ENCODE measurements around the gene SLC25A34. TPM values are rescaled to one million over a fixed set of nuclear protein-coding genes. Genes with fewer than 3 reads are reported as not detected.

Gene SLC25A34
- total RNA-seq, 4 donors from 2014 or later = 0.66 to 0.97 (median 0.76) TPM

DNA sequence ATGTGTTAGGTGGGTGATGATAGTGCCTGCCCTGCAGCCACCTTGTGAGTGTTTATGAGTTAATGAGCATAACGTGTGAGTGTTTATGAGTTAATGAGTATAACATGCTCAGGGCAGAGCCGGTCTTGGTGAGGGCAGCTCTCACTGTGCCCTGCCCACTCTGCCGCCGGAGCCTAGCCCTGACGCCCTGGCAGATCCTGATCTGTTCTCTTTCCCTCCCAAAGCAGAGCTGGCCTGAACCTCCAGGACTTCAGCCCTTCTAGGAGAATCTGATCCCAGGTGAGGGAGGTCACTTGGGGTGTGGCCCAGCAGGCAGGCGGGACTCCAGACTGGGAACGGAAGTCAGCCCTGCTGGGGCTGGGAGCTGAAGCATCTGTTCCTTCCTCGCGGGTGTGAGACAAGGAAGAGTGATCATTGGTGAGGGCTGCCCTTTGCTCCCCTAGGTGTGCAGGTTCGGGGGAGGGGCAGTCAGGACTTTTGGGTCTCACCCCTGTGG is 28.3 kb downstream of the SLC25A34 start:
- Histone ChIP-seq H3K4me3 (no peak overlapping the region), H3K4me1 (peaks cover 27 to 48% (median 36%) of the 10 kb centered on the region in 4 donors), H3K27me3 (peaks cover 0 to 5% (median 1%) of the 10 kb centered on the region in 4 donors), H3K36me3 (peaks cover 6 to 48% (median 42%) of the 10 kb centered on the region in 4 donors), H3K27ac (replicated peaks in 1 of 4) (no peak overlapping the region), H3K9me3 (no peaks in the 10 kb centered on the region)
- no peak for DNase-seq (ENCODE audit: extremely low spot score)
- TF ChIP-seq POLR2AphosphoS5 (IDR thresholded peaks at IDR 0.05) (no peak), EP300 (IDR thresholded peaks at IDR 0.05) (no peak), POLR2A (IDR thresholded peaks at IDR 0.05; ENCODE audit: low read depth) (no peak)
- TF ChIP-seq, protein P1, sequence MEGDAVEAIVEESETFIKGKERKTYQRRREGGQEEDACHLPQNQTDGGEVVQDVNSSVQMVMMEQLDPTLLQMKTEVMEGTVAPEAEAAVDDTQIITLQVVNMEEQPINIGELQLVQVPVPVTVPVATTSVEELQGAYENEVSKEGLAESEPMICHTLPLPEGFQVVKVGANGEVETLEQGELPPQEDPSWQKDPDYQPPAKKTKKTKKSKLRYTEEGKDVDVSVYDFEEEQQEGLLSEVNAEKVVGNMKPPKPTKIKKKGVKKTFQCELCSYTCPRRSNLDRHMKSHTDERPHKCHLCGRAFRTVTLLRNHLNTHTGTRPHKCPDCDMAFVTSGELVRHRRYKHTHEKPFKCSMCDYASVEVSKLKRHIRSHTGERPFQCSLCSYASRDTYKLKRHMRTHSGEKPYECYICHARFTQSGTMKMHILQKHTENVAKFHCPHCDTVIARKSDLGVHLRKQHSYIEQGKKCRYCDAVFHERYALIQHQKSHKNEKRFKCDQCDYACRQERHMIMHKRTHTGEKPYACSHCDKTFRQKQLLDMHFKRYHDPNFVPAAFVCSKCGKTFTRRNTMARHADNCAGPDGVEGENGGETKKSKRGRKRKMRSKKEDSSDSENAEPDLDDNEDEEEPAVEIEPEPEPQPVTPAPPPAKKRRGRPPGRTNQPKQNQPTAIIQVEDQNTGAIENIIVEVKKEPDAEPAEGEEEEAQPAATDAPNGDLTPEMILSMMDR (IDR thresholded peaks at IDR 0.05) = no peak
- WGBS = 76% methylated on average over 10 of the region's 10 CpGs
- intact Hi-C loops (cut with DNase I) = no loop called here

DNA sequence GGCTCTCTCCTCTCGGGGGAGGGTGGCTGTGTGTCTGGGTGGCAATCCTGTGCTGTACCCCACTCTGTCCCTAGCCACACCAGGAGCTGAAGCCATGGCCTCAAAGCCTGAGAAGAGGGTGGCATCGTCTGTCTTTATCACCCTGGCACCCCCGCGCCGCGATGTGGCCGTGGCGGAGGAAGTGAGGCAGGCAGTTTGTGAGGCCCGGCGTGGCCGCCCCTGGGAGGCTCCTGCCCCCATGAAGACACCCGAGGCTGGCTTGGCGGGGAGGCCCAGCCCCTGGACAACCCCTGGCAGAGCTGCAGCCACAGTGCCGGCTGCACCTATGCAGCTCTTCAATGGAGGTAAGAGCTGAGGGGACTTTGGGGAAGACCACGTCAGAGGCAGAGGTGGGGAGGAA is 28.8 kb downstream of the SLC25A34 start:
- Histone ChIP-seq H3K27me3 (no peaks in the 10 kb centered on the region), H3K4me3 (no peak overlapping the region), H3K4me1 (peaks cover 21 to 43% (median 32%) of the 10 kb centered on the region in 4 donors), H3K36me3 (peaks cover 7 to 54% (median 44%) of the 10 kb centered on the region in 4 donors), H3K27ac (replicated peaks in 1 of 4) (no peak overlapping the region), H3K9me3 (no peaks in the 10 kb centered on the region)
- 81% methylated on average over 2 of the region's 15 CpGs for WGBS
- intact Hi-C loops (cut with DNase I) = no loop called here
- no peak for TF ChIP-seq EP300 (IDR thresholded peaks at IDR 0.05)
- no peak for TF ChIP-seq POLR2A (IDR thresholded peaks at IDR 0.05; ENCODE audit: low read depth)
- TF ChIP-seq POLR2AphosphoS5 (IDR thresholded peaks at IDR 0.05) = no peak
- TF ChIP-seq, protein P1 (IDR thresholded peaks at IDR 0.05) = no peak
- DNase-seq (ENCODE audit: extremely low spot score) = no peak

DNA sequence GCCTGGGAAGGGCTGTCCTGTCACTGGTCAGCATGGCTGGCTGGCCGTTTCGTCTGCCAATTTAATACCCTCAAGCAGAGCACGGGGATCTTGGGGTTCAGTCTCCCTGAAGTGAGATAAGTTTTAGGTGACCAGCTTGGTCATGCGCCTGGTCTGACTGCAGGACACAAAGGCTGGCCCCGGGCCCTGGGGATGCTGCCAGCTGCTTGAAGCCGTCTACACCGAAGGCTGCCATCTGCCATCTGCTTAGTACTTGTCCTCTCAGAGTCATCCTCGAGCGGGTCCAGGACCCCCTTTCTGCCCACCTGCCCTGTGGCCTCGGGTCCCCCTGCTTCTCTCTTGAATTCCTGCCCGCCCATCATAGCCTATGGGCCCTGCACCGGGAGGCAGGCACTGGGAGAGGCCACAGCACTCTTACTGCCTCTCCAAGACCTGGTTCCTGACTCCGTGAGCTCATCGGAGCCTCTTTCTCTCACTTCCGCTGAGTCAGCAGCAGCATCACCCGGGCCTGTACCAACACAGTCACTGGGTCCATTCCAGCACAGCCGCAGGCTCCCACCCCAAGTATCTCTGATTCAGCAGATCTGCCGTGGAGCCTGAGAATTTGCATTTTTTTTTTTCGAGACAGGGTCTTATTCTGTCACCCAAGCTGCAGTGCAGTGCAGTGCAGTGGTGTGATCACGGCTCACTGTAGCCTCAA is 29.6 kb downstream of the SLC25A34 start:
- Histone ChIP-seq H3K4me3 (no peak overlapping the region), H3K27ac (replicated peaks in 1 of 4) (no peak overlapping the region), H3K4me1 (peaks cover 14 to 35% (median 26%) of the 10 kb centered on the region in 4 donors), H3K36me3 (peaks cover 14 to 62% (median 51%) of the 10 kb centered on the region in 4 donors), H3K9me3 (no peaks in the 10 kb centered on the region), H3K27me3 (no peaks in the 10 kb centered on the region)
- WGBS = 78% methylated on average over 19 of the region's 20 CpGs
- TF ChIP-seq EP300 (IDR thresholded peaks at IDR 0.05) = no peak
- intact Hi-C loops (cut with DNase I) = no loop called here
- DNase-seq (ENCODE audit: extremely low spot score) = no peak

DNA sequence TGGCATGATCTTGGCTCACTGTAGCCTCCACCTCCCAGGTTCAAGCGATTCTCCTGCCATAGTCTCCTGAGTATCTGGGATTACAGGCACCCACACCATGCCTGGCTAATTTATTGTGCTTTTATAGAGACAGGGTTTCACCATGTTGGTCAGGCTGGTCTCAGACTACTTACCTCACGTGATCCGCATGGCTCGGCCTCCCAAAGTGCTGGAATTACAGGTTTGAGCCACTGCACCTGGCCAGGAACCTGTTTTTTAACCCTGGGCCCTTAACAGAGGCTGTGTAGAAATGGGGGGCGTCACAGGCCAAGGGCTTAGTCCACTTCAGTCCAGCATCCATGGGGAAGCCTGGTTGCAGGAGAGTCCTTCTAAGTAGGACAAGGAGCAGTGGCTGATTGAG is 31.9 kb downstream of the SLC25A34 start:
- Histone ChIP-seq H3K36me3 (peaks cover 32 to 85% (median 73%) of the 10 kb centered on the region in 4 donors), H3K27me3 (no peaks in the 10 kb centered on the region), H3K4me1 (peaks cover 0 to 14% (median 7%) of the 10 kb centered on the region in 4 donors), H3K4me3 (no peak overlapping the region), H3K27ac (replicated peaks in 1 of 4) (no peak overlapping the region), H3K9me3 (no peaks in the 10 kb centered on the region)
- no peak for DNase-seq (ENCODE audit: extremely low spot score)
- intact Hi-C loops (cut with DNase I) = no loop called here
- TF ChIP-seq POLR2A (IDR thresholded peaks at IDR 0.05; ENCODE audit: low read depth) = no peak
- no peak for TF ChIP-seq POLR2AphosphoS5 (IDR thresholded peaks at IDR 0.05)
- TF ChIP-seq EP300 (IDR thresholded peaks at IDR 0.05) = no peak
- TF ChIP-seq, protein P1 (IDR thresholded peaks at IDR 0.05) = no peak
- WGBS = 86% methylated on average over 4 of the region's 5 CpGs

DNA sequence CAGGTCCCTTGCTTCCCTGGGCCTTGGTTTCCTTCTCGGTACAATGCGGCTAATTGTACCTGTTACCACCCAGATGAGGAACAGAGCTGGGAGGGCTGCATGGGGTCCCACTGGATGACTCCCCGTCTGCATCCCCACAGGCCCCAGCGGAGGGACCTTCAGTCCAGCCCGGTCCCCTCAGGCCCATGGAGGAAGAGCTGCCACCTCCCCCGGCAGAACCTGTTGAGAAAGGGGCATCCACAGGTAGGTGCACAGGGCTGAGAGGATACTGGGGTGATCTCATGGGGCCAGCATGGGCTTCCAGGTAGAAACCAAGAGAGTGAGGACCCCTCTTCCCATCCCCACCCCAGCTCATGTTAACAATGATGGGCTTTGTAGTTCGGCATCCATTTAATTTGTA is 32.3 kb downstream of the SLC25A34 start:
- H3K9me3 ChIP-seq = no peaks in the 10 kb centered on the region
- TF ChIP-seq, protein P1 (IDR thresholded peaks at IDR 0.05) = no peak
- no peak for TF ChIP-seq POLR2AphosphoS5 (IDR thresholded peaks at IDR 0.05)
- no peak for TF ChIP-seq EP300 (IDR thresholded peaks at IDR 0.05)
- no peak for TF ChIP-seq POLR2A (IDR thresholded peaks at IDR 0.05; ENCODE audit: low read depth)
- no peaks in the 10 kb centered on the region for H3K27me3 ChIP-seq
- peaks cover 33 to 89% (median 76%) of the 10 kb centered on the region in 4 donors for H3K36me3 ChIP-seq
- intact Hi-C loops (cut with DNase I) = no loop called here
- DNase-seq (ENCODE audit: extremely low spot score) = no peak
- H3K4me1 ChIP-seq = peaks cover 0 to 14% (median 7%) of the 10 kb centered on the region in 4 donors
- no peak overlapping the region for H3K4me3 ChIP-seq
- 96% methylated on average over 2 of the region's 7 CpGs for WGBS
- no peak overlapping the region for H3K27ac ChIP-seq (replicated peaks in 1 of 4)

All from esophagus muscularis mucosa (tissue), 4 donors.